HCT116 (cell line): ENCODE results near the gene HMCES. TPM values are rescaled to one million over a fixed set of nuclear protein-coding genes. Genes with fewer than 3 reads are reported as not detected.

Experiments used
- ATAC-seq: fragments of 200-7000 bp; cut with Tn5 transposase; 2 replicates; pipeline ENCODE4 v1.9.1; 2020; ENCODE audit warnings: mild to moderate bottlenecking, moderate library complexity
- BruUV-seq: library from RNA; stranded (reverse); fragments of 400-500 nt; replicated peaks from 2 replicates; lab custom pipeline; 2021; lab: Mats Ljungman, UMichigan
- CTCF ChIA-PET: fragments of 300-600 bp; sonication (Branson Sonifier 250); formaldehyde crosslinking; loops from one replicate; lab custom pipeline; 2021; ENCODE audit warnings: antibody characterized with exemption; lab: Charles Lee
- POLR2A ChIA-PET: fragments of 300-600, 350-600 bp; sonication (Branson Sonifier 250); formaldehyde crosslinking; loops from one replicate; lab custom pipeline; 2021; ENCODE audit warnings: antibody characterized with exemption; lab: Charles Lee
- RAD21 ChIA-PET, 2 experiments: fragments of 300-600 bp; sonication (Branson Sonifier 250); formaldehyde crosslinking; loops; one replicate each; lab custom pipeline; 2023; ENCODE audit warnings: low total read pairs in 2 of 2; ENCODE audit not compliant: uncharacterized antibody in 2 of 2, unreplicated experiment in 2 of 2, low non-redundant PET in 1 of 2; lab: Charles Lee
- DNase-seq: peaks from one replicate; pipeline ENCODE4 v3.0.0-alpha.2; 2010; ENCODE audit warnings: low read depth, low spot score
- H2AFZ ChIP-seq: fragments of 200-600 bp; shearing (Covaris generic), sonication (generic); 2 replicates; pipeline ENCODE4 v1.6.1; 2017; ENCODE audit warnings: low read depth, mixed run types, mixed read lengths, antibody characterized with exemption, low read length; ENCODE audit not compliant: poor library complexity, severe bottlenecking
- H3K27ac ChIP-seq: 2 replicates; pipeline ENCODE4 v1.5.1; 2012; ENCODE audit warnings: low read depth, low read length
- H3K27me3 ChIP-seq: fragments of 200-600 bp; sonication (generic); 2 replicates; pipeline ENCODE4 v1.6.1; 2016; ENCODE audit warnings: mixed run types, low read length, mixed read lengths; ENCODE audit not compliant: insufficient read depth
- H3K36me3 ChIP-seq, 2 experiments: fragments of 200-500 bp in 1 of 2; fragments of 200-600 bp in 1 of 2; sonication (Bioruptor generic) in 1 of 2; sonication (generic) in 1 of 2; 2 replicates each; pipeline versions ENCODE4 v1.5.1 to v1.6.1; 2014 to 2016; ENCODE audit warnings: low read length in 2 of 2, inconsistent platforms in 1 of 2, mixed read lengths in 1 of 2, mixed run types in 1 of 2; ENCODE audit not compliant: insufficient read depth in 2 of 2, control insufficient read depth in 1 of 2
- H3K4me1 ChIP-seq, 2 experiments: fragments of 200-600 bp in 1 of 2; sonication (generic) in 1 of 2; 2 replicates each; pipeline versions ENCODE4 v1.5.1 to v1.6.1; 2012 to 2017; ENCODE audit warnings: low read length in 2 of 2, inconsistent platforms in 1 of 2, mild to moderate bottlenecking in 1 of 2, mixed read lengths in 1 of 2, mixed run types in 1 of 2, moderate library complexity in 1 of 2; ENCODE audit not compliant: insufficient read depth in 2 of 2, control insufficient read depth in 1 of 2
- H3K4me2 ChIP-seq: fragments of 200-600 bp; sonication (generic); 2 replicates; pipeline ENCODE4 v1.6.1; 2017; ENCODE audit warnings: mixed run types, low read length, mixed read lengths
- H3K4me3 ChIP-seq, 2 experiments: fragments of 200-600 bp in 1 of 2; sonication (generic) in 1 of 2; replicated peaks in 1 of 2; 2 replicates each; pipeline ENCODE4 v1.5.1; 2011 to 2016; ENCODE audit warnings: low read length in 2 of 2, control low read depth in 1 of 2, low read depth in 1 of 2, mild to moderate bottlenecking in 1 of 2, mixed read lengths in 1 of 2, mixed run types in 1 of 2
- H3K79me2 ChIP-seq: fragments of 200-600 bp; sonication (generic); 2 replicates; pipeline ENCODE4 v1.6.1; 2017; ENCODE audit warnings: mild to moderate bottlenecking, mixed run types, low read length, moderate library complexity, mixed read lengths; ENCODE audit not compliant: insufficient read depth
- H3K9ac ChIP-seq: fragments of 200-600 bp; sonication (generic); 2 replicates; pipeline ENCODE4 v1.6.1; 2016; ENCODE audit warnings: low read length, mixed read lengths
- H3K9me2 ChIP-seq: fragments of 200-600 bp; sonication (generic), shearing (Covaris generic); 2 replicates; pipeline ENCODE4 v1.6.1; 2017; ENCODE audit warnings: mixed run types, mild to moderate bottlenecking, moderate library complexity; ENCODE audit not compliant: insufficient read depth
- H3K9me3 ChIP-seq, 2 experiments: fragments of 200-500 bp in 1 of 2; fragments of 200-600 bp in 1 of 2; sonication (Bioruptor generic) in 1 of 2; sonication (generic) in 1 of 2; 2 replicates each; pipeline ENCODE4 v1.6.1; 2014 to 2017; ENCODE audit warnings: low read length in 2 of 2, mixed read lengths in 2 of 2, inconsistent platforms in 1 of 2, low read depth in 1 of 2, mild to moderate bottlenecking in 1 of 2, mixed run types in 1 of 2, moderate library complexity in 1 of 2; ENCODE audit not compliant: control insufficient read depth in 1 of 2, insufficient read depth in 1 of 2
- H4K20me1 ChIP-seq: fragments of 200-600 bp; sonication (generic), shearing (Covaris generic); 2 replicates; pipeline ENCODE4 v1.6.1; 2017; ENCODE audit warnings: mixed run types, mild to moderate bottlenecking, moderate library complexity; ENCODE audit not compliant: insufficient read depth
- CBX3 ChIP-seq: IDR thresholded peaks from 2 replicates; pipeline ENCODE4 v1.6.1; 2012; ENCODE audit warnings: low read depth
- ELF1 ChIP-seq: IDR thresholded peaks from 2 replicates; pipeline ENCODE4 v1.6.1; 2012; ENCODE audit warnings: low read depth, borderline replicate concordance
- EZH2 ChIP-seq: fragments of 200-600 bp; sonication (generic); IDR thresholded peaks from 2 replicates; pipeline ENCODE4 v1.6.1; 2017; ENCODE audit warnings: antibody characterized with exemption, mixed run types
- EZH2phosphoT487 ChIP-seq: fragments of 200-600 bp; IDR thresholded peaks from 2 replicates; pipeline ENCODE4 v1.6.1; 2018; ENCODE audit warnings: antibody characterized with exemption, borderline replicate concordance
- JUND ChIP-seq: IDR thresholded peaks from 2 replicates; pipeline ENCODE4 v1.6.1; 2012
- POLR2A ChIP-seq: IDR thresholded peaks from 2 replicates; pipeline ENCODE4 v1.7.0; 2011; ENCODE audit warnings: borderline replicate concordance; ENCODE audit not compliant: insufficient read depth, insufficient read length; ENCODE audit errors: extremely low read depth
- POLR2AphosphoS5 ChIP-seq: IDR thresholded peaks from 2 replicates; pipeline ENCODE4 v1.6.1; 2011; ENCODE audit warnings: mild to moderate bottlenecking, low read depth, low read length, moderate library complexity
- RAD21 ChIP-seq: IDR thresholded peaks from 2 replicates; pipeline ENCODE4 v1.6.1; 2012; ENCODE audit warnings: low read depth, mild to moderate bottlenecking
- SIN3A ChIP-seq: IDR thresholded peaks from 2 replicates; pipeline ENCODE4 v1.6.1; 2012; ENCODE audit warnings: low read depth
- TCF7L2 ChIP-seq: IDR thresholded peaks from 2 replicates; pipeline ENCODE4 v1.7.0; 2011; ENCODE audit warnings: borderline replicate concordance, inconsistent platforms; ENCODE audit not compliant: insufficient read depth, insufficient read length; ENCODE audit errors: extremely low read depth
- ZFX ChIP-seq: fragments of 450-650 bp; IDR thresholded peaks from 2 replicates; pipeline ENCODE4 v1.6.1; 2017
- ZNF274 ChIP-seq: fragments of 200-500 bp; sonication (Bioruptor generic); IDR thresholded peaks from 2 replicates; pipeline ENCODE4 v1.6.1; 2014; ENCODE audit warnings: mild to moderate bottlenecking, low read depth, low read length, inconsistent platforms
- intact Hi-C: fragments of 100-400 bp; cut with micrococcal nuclease; formaldehyde crosslinking; loops from 2 replicates; pipeline ENCODE4 v1.10.0; 2022
- total RNA-seq: library from RNA; stranded (reverse); gene quantifications from one replicate; pipeline ENCODE4 v1.2.1, GENCODE V29; 2021; ENCODE audit not compliant: unreplicated experiment
- TF ChIP-seq, protein P1 (sequence below), 3 experiments: fragments of 200-600 bp in 1 of 3; sonication (generic) in 1 of 3; IDR thresholded peaks in 2 of 3; conservative IDR thresholded peaks in 1 of 3; 2 replicates each; pipeline ENCODE4 v1.5.1; 2012 to 2017; ENCODE audit warnings: low read depth in 2 of 3, low read length in 2 of 3, antibody characterized with exemption in 1 of 3, borderline replicate concordance in 1 of 3, control low read depth in 1 of 3, mild to moderate bottlenecking in 1 of 3, mixed read lengths in 1 of 3, mixed run types in 1 of 3, moderate library complexity in 1 of 3; ENCODE audit not compliant: insufficient read depth in 1 of 3
- TF ChIP-seq, protein P2 (sequence below): IDR thresholded peaks from 2 replicates; pipeline ENCODE4 v1.6.1; 2012

The HMCES gene
- total RNA-seq, 1 experiment from 2014 or later: 78.9 TPM

DNA sequence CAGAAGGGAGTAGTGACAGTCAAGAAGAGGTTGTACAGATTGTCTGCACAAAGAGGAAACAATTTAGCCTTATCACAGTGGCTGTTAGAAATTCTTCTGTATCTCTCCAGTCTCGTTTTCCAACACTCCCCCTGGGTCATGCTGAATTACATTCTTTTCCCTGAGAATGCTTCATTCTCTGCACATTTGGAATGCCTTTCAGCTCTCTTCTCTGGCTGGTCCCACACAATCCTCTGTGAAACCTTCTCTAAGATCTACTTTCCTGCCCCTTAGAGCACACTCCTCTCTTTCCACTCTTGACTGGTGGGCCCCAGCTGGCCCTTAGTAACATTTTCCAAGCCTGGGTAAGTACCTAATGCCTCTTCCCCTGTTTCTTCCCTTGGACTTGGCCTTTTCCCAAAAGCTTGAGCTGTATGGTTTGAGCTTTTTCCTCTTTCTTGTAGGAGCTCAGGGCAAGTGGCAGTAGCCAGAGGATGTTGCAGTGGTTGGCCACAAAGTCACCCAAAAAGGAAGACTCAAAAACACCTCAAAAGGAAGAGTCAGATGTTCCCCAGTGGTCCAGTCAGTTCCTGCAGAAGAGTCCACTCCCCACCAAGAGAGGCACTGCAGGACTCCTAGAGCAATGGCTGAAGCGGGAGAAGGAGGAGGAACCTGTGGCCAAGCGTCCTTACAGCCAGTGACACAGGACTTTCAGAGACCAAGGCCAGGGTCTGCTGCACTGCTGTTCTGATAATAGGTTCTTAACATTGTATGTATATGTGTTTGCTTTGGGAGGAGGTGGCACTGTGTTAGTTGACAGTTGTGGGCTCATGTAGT is 25.7 kb downstream of the HMCES start:
- H3K27me3 ChIP-seq: no peaks in the 10 kb centered on the region
- H3K4me1 ChIP-seq: no peaks in the 10 kb centered on the region
- ChIA-PET POLR2A (no interaction called here), RAD21 (no interaction called here), CTCF (interaction anchor here (1.0 kb wide), 1 partner anchor 10 kb away, joined by 3 read pairs; no protein-coding TSS in a partner anchor)
- no peak overlapping the region for H3K4me3 ChIP-seq
- no peak for TF ChIP-seq ELF1
- no peak for TF ChIP-seq ZNF274
- no peak for TF ChIP-seq RAD21
- TF ChIP-seq EZH2: no peak
- TF ChIP-seq POLR2A: no peak
- TF ChIP-seq POLR2AphosphoS5: no peak
- TF ChIP-seq, protein P1, sequence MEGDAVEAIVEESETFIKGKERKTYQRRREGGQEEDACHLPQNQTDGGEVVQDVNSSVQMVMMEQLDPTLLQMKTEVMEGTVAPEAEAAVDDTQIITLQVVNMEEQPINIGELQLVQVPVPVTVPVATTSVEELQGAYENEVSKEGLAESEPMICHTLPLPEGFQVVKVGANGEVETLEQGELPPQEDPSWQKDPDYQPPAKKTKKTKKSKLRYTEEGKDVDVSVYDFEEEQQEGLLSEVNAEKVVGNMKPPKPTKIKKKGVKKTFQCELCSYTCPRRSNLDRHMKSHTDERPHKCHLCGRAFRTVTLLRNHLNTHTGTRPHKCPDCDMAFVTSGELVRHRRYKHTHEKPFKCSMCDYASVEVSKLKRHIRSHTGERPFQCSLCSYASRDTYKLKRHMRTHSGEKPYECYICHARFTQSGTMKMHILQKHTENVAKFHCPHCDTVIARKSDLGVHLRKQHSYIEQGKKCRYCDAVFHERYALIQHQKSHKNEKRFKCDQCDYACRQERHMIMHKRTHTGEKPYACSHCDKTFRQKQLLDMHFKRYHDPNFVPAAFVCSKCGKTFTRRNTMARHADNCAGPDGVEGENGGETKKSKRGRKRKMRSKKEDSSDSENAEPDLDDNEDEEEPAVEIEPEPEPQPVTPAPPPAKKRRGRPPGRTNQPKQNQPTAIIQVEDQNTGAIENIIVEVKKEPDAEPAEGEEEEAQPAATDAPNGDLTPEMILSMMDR (IDR thresholded peaks at IDR 0.05 in 2 of 3, conservative IDR thresholded peaks at IDR 0.05 in 1 of 3; ENCODE audit: borderline replicate concordance in 1 of 3, insufficient read depth in 1 of 3, low read depth in 2 of 3, low read length in 2 of 3): no peak
- TF ChIP-seq SIN3A: no peak
- TF ChIP-seq CBX3: no peak
- TF ChIP-seq, protein P2, sequence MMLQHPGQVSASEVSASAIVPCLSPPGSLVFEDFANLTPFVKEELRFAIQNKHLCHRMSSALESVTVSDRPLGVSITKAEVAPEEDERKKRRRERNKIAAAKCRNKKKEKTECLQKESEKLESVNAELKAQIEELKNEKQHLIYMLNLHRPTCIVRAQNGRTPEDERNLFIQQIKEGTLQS: no peak
- TF ChIP-seq TCF7L2: no peak
- TF ChIP-seq JUND: no peak
- no peak for TF ChIP-seq ZFX
- TF ChIP-seq EZH2phosphoT487: no peak
- H2AFZ ChIP-seq: no peak overlapping the region
- H3K9me2 ChIP-seq: no peaks in the 10 kb centered on the region
- H3K9ac ChIP-seq: no peak overlapping the region
- no peak for DNase-seq
- no peak overlapping the region for H3K27ac ChIP-seq
- no peaks in the 10 kb centered on the region for H3K79me2 ChIP-seq
- H3K36me3 ChIP-seq: peaks cover 5 to 14% of the 10 kb centered on the region in 2 experiments
- no peak for ATAC-seq
- no peaks in the 10 kb centered on the region for H3K9me3 ChIP-seq
- no peaks in the 10 kb centered on the region for H4K20me1 ChIP-seq
- BruUV-seq: no TSS peak
- H3K4me2 ChIP-seq: no peak overlapping the region
- intact Hi-C loops: no loop called here
